ENCODE results near the gene CPT2. TPM values are rescaled to one million over a fixed set of nuclear protein-coding genes. Genes with fewer than 3 reads are reported as not detected.

CPT2 gene
- total and polyA plus RNA-seq, 9 of the 15 experiments (the other 6 are each of a cell fraction or from before 2014, with no cell fraction given) = 7.6 to 25.1 (median 16.8) TPM

- TF ChIP-seq ATF6 (CRISPR knock-in tag; IDR thresholded peaks at IDR 0.05) (0 out of 2 replicates have a peak, but pooled peaks have one; percentile 54), CBFA2T2 (conservative IDR thresholded peaks at IDR 0.05) (no peak), MEF2A (IDR thresholded peaks at IDR 0.05; ENCODE audit: control insufficient read depth, low read depth, low read length) (no peak), ZBTB7A (IDR thresholded peaks at IDR 0.05; ENCODE audit: borderline replicate concordance, control insufficient read depth, low read depth, low read length) (peak; percentile 43; the same call in 1 of the 2 replicates), ARID3A (IDR thresholded peaks at IDR 0.05; ENCODE audit: borderline replicate concordance, low read depth, low read length) (no peak), JUN (IDR thresholded peaks at IDR 0.05; ENCODE audit: borderline replicate concordance, low read depth, low read length) (no peak), JUN (CRISPR knock-in tag; IDR thresholded peaks at IDR 0.05; ENCODE audit: borderline replicate concordance) (peak; percentile 55; the same call in 1 of the 2 replicates), C11orf30 (IDR thresholded peaks at IDR 0.05; ENCODE audit: low read depth) (no peak), MLLT1 (IDR thresholded peaks at IDR 0.05) (no peak), THAP12 (CRISPR knock-in tag; IDR thresholded peaks at IDR 0.05) (peak; percentile 91), TARDBP (IDR thresholded peaks at IDR 0.05) (no peak), CBX3 (IDR thresholded peaks at IDR 0.05; ENCODE audit: borderline replicate concordance in 1 of 2, low read length in 2 of 2) (no peak), NFIX (CRISPR knock-in tag; IDR thresholded peaks at IDR 0.05; ENCODE audit: low read depth) (no peak), ZNF184 (CRISPR knock-in tag; IDR thresholded peaks at IDR 0.05) (no peak), ZC3H4 (CRISPR knock-in tag; IDR thresholded peaks at IDR 0.05; ENCODE audit: borderline replicate concordance) (0 out of 2 replicates have a peak, but pooled peaks have one; percentile 13), NFXL1 (CRISPR knock-in tag; IDR thresholded peaks at IDR 0.05) (no peak), ZNF780A (CRISPR knock-in tag; IDR thresholded peaks at IDR 0.05) (no peak), BMI1 (IDR thresholded peaks at IDR 0.05; ENCODE audit: low read length) (no peak), TCFL5 (CRISPR knock-in tag; conservative IDR thresholded peaks at IDR 0.05) (no peak), PTRF (tag; IDR thresholded peaks at IDR 0.05) (no peak), HNRNPH1 (optimal IDR thresholded peaks at IDR 0.05; ENCODE audit: low read depth, low read length) (no peak), ZSCAN29 (IDR thresholded peaks at IDR 0.05) (no peak)
Measured at GRCh38 chr1:53196485-53197290, at the start of gene CPT2 (continued).
